Stimulated activated CD4-positive, alpha-beta T cell treated with anti-CD3 and anti-CD28 coated beads, Interleukin-12 subunit alpha, Interleukin-12 subunit beta, amount 100 ng/mL, for 4 hours (primary cell): ENCODE data around the gene PARP15.

ENCODE experiments used
- DNase-seq: peaks from one replicate; pipeline ENCODE4 v3.0.0-alpha.2; 2020

PARP15 gene

DNA sequence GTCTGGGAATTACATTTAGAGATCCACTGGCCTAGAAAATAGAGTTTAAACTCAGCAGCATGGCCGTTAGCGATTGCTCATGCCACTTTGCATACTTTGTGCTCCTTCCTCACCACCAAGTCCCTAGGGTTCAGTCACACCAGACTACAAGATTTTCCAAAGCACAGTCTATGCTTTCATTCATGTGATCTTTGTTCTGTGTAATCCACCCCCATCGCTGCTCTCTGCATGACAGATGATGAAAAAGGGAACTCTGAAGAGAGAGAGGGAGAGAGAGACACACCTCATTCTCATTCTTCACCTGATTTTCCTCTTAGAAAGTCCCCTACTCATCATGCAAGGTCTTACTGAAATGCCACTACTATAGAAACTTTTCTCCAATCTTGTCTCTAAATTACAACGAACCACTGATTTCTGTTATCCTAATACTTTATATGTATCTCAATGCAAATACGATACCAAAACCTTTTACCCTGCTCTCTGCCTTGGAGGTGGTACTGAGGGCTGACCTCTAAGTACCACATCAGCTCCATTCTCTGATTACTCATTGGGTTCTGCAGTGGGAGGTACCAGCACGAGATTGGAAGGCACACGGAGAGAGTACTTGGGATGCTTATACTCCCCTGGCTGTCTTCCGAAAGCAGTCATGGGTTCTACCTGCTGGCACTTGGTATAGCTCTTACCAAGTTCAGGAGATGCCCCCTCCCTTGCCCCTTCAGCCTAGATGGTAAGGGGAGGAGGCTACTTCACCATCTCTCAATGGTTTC lies 1.1 kb upstream of the PARP15 start:
- no peak for DNase-seq

GRCh38 chr3:122578069-122578740 lies 755 bp downstream of the PARP15 start:
- no peak for DNase-seq

DNA sequence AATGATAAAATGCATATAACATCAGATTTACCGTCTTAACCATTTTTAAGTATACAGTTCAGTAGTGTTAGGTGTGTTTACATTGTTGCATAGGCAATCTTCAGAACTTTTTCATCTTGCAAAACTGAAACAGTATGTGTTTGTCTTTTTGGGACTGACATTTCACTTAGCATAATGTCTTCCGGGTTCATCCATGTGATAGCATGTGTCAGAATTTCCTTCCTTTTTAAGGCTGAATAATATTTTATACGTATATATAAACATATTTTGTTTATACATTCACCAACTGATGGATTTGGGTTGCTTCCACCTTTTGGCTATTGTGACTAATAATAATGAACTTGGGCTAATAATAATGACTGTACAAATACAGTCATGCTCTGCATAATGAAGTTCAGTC lies 3.0 kb downstream of the PARP15 start:
- no peak for DNase-seq

- no peak for DNase-seq
These were observed 4.2 kb downstream of the PARP15 start for GRCh38 chr3:122581622-122582021.

DNA sequence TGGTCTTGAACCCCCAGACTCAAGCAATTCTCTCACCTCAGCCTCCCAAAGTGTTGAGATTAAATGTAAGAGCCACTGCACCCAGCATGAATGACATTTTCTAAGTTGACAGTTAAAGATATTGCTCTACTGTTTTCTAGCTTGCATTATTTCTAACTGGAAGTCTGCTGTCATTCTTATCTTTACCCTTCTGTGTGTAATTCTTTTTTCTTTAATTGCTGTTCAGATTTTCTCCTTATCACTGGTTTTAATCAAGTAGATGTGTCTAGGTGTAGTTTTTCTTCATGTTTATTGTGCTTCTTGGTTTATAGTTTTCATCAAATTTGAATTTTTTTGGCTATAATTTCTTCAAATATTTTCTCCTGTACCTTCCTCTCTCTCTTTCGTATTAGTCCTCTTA lies 4.9 kb downstream of the PARP15 start:
- DNase-seq = no peak

DNA sequence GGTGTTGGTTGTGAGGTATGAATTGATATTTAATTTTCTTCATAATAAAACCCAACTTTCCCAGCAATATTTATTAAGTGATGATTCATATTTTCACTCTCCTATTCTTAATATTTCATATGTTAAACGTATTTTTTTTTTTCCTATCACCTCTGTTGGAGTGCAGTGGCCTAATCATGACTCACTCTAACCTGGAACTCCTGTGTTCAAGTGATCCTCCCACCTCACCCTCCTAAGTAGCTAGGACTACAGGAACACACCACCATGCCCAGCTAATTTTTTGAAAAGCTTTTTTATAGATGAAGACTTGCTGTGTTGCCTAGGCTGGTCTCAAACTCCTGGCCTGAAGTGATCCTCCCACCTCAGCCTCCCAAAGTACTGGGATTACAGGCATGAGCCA lies 8.6 kb downstream of the PARP15 start:
- no peak for DNase-seq

DNA sequence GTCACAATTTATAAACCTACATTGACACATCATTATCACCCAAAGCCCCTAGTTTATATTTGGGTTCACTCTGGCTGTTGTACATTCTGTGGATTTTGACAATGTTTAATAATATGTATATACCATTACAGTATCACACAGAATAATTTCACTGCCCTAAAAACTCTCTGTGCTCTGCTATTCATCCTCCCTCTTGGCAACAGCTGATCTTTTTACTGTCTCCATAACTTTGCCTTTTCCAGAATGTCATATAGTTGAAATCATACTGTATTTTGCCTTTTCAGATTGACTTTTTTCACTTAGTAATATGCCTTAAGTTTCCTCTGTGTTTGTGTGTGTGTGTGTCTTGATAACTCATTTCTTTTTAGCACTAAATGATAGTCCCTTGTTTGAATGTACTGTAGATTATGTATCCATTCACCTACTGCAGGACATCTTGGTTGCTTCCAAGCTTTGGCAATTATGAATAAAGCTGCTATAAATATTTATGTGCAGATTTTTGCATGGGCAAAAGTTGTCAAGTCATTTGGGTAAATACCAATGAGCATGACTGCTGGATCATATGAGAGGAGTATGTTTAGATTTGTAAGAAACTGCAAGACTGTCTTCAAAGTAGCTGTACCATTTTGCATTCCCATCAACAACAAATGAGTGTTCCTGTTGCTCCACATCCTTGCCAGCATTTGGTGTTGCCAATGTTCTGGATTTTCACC lies 9.5 kb downstream of the PARP15 start:
- DNase-seq = no peak

DNA sequence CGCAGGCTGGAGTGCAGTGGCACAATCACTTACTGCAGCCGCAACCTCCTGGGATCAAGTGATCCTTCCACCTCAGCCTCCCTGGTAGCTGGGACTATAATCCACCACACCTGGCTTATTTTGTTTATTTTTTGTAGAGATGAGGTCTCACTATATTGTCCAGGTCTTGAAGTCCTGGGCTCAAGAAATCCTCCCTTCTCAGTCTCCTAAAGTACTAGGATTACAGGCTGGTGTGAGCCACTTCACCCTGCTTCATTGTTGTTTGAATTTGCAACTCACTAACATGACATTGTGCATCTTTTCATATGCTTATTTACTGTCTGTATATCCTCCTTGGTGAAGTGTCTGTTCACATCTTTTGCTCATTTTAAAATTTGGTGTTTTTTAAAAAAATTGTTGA lies 10.1 kb downstream of the PARP15 start:
- DNase-seq = no peak

DNA sequence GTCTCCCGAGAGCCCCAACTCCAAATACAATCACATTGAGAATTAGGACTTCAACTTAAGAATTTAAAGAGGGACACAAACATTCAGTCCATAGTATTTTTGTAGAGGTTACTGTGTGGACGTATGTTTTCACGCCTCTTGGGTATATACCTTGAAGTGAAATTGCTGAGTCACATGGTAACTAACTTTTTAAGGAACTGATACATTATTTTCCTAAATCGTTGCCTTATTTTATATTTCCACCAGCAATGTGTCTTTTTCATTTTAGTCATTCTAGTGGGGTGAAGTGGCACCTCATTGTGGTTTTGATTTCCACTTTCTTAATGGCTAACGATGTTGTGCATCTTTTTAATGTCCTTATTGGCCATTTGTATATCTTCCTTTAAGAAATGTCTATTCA lies 11.8 kb downstream of the PARP15 start:
- DNase-seq = no peak

DNA sequence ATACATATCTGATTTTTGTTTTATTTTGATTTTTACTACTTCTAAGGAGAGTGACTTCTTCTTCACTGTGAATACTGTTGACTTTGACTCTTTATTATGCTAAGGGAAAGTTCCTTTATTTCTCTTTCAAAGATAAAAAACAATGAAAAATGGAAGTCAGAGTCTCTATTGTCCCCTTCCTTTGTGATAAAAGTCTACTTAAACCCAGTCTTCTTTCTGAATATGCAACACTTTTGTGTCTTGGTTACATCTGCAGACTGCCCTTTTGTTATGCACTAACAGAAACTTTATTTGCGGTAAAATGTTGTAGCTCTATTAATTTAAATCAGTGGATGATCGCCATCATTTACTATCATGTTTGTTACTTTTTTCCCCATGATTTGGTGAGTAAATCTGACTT lies 13.2 kb downstream of the PARP15 start:
- DNase-seq = no peak

DNA sequence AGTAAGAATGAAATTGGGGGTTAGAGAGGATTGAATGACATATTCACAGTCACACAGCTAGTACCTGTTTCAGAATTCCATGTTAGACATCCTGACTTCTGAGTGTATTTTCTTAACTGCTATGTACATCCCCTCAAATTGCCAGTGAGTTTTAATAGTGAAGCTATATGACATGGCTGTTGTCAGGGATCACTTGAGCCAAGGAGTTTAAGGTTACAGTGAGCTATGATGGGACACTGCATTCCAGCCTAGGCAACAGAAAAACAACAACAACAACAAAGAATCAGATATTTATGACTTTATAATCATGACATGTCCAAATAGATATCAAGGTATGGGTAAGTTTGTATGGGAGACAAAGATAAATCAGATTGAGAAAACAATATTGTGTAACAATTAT lies 16.6 kb downstream of the PARP15 start:
- DNase-seq = no peak

DNA sequence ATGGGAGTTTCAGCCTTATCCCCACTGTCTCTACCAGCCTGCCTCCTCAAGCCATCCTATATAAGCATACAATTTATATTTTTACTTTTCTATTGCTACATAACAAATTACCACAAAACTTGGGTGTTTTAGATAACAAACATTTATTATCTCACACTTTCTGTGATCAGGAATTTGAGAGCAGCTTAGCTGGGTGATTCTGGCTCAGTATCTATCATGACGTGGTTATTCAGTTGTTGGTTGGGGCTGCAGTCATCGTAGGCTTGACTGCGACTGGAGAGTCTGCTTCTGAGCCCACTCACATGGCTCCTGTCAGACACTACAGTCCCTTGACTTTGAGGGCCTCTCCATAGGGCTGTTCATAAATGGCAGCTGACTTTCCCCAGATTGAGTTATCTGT lies 20.7 kb downstream of the PARP15 start:
- DNase-seq = no peak

DNA sequence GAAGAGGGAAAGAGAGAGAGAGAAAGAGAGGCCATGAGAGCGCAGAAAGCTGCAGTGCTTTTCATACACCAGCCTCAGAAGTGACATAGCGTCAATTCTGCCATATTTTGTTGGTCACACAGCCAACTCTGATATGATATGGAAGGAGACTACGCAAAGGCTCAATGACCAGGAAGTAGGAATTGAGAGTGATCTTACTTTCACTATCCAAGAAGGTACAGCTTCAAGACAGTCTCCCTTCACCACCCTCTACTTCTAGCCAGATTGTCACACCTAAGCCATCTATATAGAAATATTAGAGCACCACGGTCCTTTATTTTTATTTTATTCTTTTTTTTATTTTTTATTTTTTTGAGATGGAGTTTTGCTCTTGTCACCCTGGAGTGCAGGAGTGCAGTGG lies 21.1 kb downstream of the PARP15 start:
- DNase-seq = no peak

DNA sequence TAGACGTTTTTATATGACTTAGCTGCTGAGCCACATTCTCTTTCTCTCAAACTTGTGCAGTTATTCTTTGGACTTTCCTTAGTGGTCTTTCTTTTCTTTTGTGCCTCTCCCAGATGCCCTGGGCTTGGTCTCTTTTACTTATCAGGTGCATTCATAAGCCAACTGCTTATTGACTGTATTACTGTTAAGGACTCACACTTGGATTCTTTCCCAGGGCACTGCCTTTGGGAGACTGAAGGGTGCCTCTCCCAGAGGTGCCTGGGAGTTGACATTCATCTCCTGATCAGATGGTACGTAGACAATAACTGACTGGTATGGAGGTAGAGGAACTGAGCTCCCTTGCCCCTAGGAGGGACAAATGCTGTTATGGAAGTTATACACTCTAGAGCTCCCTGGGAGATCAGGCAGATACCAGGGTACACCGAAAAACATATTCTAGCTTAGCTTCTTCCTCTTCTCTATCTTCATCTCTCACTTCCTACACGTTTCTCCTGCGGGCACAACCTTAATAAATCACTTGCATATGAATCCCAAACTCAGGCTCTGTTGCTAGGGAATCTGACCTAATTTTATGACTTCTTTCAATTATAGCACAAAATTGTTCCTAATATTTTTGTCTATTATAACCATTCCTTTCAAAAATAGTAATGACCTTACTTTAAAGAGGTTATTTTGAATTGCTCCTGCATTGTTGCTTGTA lies 24.7 kb downstream of the PARP15 start:
- DNase-seq = no peak

DNA sequence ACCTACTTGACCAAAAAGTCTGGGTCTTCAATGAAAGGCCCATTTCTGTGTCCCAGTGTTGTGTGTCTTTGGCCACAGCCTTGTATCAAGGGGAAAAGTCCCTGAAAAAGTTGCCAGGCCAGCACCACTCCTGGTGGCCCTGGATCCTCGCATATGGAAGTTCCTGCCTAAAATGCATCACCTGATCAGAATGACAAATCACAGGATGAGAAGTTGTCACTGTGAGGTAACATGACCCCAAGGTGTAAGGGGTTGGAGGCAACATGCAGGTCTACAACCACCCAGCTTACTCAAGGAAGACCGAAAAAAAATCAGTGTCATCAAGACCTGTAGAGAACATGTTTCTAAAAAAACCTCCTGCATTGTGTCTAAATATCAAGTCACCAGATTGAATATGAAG lies 25.6 kb downstream of the PARP15 start:
- no peak for DNase-seq

GRCh38 chr3:122606330-122606729 lies 28.9 kb downstream of the PARP15 start:
- DNase-seq = no peak

DNA sequence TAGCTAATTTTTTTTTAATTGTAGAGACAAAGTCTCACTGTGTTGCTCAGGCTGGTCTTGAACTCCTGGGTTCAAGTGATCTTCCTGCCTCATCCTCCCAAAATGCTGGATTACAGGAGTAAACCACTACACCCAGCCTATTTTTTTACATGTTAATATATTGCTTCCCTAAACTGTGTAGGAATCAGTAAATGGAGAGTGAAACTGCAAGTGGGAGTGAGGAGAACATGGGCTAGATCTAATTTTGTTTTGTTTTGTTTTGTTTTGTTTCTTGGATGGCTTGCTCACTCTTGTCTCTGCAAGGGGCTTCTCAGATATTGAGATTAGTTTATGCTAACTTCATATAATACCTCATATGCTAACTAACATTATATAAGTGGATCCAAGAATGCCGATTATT lies 31.5 kb downstream of the PARP15 start:
- DNase-seq = no peak

DNA sequence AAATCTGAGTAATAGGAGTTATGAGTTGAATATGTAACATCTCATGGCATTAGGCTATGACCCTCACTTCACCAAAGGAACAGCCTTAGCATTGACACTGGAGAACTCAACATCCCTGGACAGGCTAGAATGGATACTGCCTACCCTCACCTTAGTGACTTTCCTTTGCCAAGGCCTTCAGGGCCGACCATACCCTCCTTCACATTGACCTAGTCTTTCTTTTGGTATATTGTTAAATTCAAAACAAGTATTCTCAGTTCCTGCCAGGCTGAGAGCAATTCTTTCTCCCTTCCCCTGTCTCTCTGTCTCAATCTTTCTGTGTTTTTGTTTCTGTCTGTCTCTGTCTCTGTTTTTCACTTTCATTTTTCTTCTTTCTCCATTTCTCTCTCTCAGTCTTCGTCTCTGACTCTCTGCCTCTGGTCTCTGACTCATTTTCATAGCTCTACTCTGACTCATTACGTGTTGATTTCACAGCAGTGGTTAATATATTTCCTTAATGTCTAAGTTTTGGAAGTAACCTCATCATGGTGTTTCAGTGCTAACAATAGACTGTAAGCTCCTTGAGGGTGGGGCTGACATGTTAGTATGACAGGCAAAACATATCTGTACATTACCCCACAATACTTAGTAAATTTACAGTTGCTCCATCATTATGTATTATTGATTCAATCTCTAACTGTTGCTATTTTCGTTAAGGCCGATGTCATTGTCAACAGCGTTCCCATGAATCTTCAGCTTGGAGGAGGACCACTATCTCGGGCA lies 32.5 kb downstream of the PARP15 start:
- DNase-seq = no peak

DNA sequence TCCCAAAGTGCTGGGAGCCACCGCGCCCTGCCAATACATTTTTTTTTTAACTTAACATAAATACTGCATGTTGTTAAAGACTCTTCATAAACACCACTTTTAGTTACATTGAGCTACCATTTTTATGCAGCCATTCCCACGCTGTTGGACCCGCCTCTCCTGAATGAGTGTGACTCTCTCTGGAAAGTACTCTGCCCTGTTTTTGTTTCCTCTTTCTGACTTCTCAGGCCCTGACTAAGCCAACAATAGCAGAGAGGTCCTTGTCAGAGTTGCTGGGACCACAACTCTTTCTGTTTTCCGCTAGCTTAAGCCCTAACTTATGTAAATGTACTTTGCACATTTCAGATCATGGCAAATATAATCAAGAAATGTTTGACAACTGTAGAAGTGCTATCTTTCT lies 35.2 kb downstream of the PARP15 start:
- DNase-seq = no peak

- DNase-seq = no peak
These were observed 37.9 kb downstream of the PARP15 start for GRCh38 chr3:122615303-122615702.

DNA sequence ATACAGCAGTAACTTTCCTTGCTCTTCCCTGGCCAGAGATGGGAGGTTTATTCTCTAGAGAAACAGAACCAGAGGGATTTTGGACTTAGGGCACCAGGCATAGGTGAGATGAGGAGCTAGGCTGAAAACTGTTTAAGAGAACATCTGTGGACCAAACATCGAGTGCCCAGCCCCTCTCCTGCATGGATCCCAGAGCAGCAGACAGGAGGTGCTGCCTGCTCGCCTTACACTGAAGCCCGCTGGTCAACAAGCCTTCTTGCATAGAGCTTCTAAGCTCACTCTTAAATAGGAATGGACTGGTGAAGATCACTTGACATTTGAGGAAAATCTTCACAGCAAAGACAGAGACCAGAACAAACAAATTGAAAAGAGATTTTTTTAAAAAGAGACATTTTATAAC lies 41.2 kb downstream of the PARP15 start:
- no peak for DNase-seq

DNA sequence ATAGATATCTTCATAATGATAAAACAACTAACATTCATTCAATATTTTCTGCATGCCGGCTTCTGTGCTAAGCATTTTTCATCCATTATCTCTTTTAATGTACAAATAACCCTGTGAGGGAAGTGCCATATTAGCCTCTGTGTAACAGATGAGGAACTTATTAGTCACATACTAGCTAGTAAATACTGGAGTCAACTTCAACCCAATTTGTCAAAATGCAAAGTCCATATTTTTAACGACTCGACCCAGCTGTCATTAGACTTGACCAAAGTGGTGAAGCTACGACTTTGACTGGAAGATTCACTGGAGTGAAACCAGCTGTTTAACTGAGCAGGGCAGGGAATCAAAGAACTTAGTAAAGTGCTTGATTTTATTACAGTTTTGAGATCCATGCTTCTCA lies 41.6 kb downstream of the PARP15 start:
- DNase-seq = no peak

DNA sequence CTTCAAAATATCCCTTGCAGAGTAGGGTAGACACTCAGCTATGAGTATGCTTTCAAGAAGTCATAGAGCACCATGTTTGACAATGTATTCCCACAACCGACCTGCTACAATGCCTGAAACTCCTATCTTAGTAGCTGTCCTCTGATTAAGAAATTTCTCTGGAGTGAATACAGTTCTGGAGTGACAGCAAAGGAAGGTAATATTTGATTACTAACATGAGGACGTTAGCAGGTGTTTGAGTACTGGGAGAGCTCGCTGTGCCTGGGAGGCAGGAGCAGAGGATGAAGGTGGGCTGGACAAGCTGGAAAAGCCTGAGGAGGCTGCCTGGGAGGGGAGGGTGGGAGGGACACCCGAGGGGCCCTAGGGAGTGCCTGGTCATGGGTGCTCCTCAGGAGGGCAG lies 42.9 kb downstream of the PARP15 start:
- no peak for DNase-seq
